ENCODE measurements around the gene HEBP1. TPM values are rescaled to one million over a fixed set of nuclear protein-coding genes. Genes with fewer than 3 reads are reported as not detected.
A peak's percentile ranks its signal among the peaks of the same experiment; 100 is the strongest.

The HEBP1 gene
- total and polyA plus RNA-seq, 5 donors from 2014 or later = 12.1 to 26.3 (median 21.8) TPM

DNA sequence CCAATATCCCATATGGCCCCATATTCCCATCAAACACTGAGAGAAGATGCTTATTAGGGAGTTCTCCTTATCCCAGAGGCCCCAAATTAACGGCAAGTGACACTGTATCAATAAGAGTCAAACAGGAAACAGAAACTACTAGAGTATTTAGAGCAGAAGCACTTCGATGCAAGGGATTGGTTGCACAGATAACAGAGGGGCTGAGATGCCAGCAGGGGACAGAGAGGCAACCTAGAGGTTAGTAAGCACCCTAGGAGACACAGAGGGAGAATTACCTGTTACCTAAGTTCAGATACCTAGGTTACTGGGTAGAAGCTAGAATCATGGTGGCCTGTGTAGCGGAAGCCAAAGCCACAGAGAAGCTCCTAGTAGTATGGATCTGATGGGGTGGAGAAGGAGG, 2.9 kb downstream of the HEBP1 start:
- peaks cover 0 to 1% (median 0%) of the 10 kb centered on the region in 7 donors for H3K9me3 Mint-ChIP-seq
- H3K4me1 ChIP-seq (ENCODE audit: control insufficient read depth, insufficient read depth, low read length, poor library complexity, severe bottlenecking) = peaks cover 21% of the 10 kb centered on the region
- no peaks in the 10 kb centered on the region for H3K27me3 Mint-ChIP-seq
- H3K4me3 ChIP-seq (ENCODE audit: low read depth, low read length) = no peak overlapping the region
- DNase-seq (peak in 1 of 3 donors; percentile 29), ATAC-seq (ENCODE audit: low read depth in 2 of 2) (no peak)
- peak overlapping the region in 3 of 4 donors; percentile 75 to 76 (median 75) for H3K4me3 Mint-ChIP-seq
- peaks cover 10 to 46% (median 19%) of the 10 kb centered on the region in 4 donors for H3K4me1 Mint-ChIP-seq
- H3K36me3 Mint-ChIP-seq = peaks cover 4% of the 10 kb centered on the region
- no peaks in the 10 kb centered on the region for H3K9me3 ChIP-seq (ENCODE audit: control insufficient read depth in 2 of 2, low read length in 2 of 2)
- H3K27ac ChIP-seq (ENCODE audit: insufficient read depth, low read length, poor library complexity, severe bottlenecking) = no peak overlapping the region
- H3K36me3 ChIP-seq (ENCODE audit: control insufficient read depth, insufficient read depth, low read length) = no peaks in the 10 kb centered on the region
- no peaks in the 10 kb centered on the region for H3K27me3 ChIP-seq (ENCODE audit: control insufficient read depth, insufficient read depth, low read length)
- peak overlapping the region in 2 of 3 donors; percentile 2 to 57 for H3K27ac Mint-ChIP-seq

- H3K27ac ChIP-seq (ENCODE audit: insufficient read depth, low read length, poor library complexity, severe bottlenecking) = no peak overlapping the region
- H3K36me3 Mint-ChIP-seq = peaks cover 6% of the 10 kb centered on the region
- no peaks in the 10 kb centered on the region for H3K36me3 ChIP-seq (ENCODE audit: control insufficient read depth, insufficient read depth, low read length)
- H3K4me1 Mint-ChIP-seq = peaks cover 10 to 41% (median 17%) of the 10 kb centered on the region in 4 donors
- no peaks in the 10 kb centered on the region for H3K27me3 ChIP-seq (ENCODE audit: control insufficient read depth, insufficient read depth, low read length)
- no peaks in the 10 kb centered on the region for H3K9me3 ChIP-seq (ENCODE audit: control insufficient read depth in 2 of 2, low read length in 2 of 2)
- H3K27me3 Mint-ChIP-seq = no peaks in the 10 kb centered on the region
- H3K9me3 Mint-ChIP-seq = no peaks in the 10 kb centered on the region
- no peak overlapping the region for H3K4me3 ChIP-seq (ENCODE audit: low read depth, low read length)
- no peak overlapping the region for H3K27ac Mint-ChIP-seq
- peaks cover 16% of the 10 kb centered on the region for H3K4me1 ChIP-seq (ENCODE audit: control insufficient read depth, insufficient read depth, low read length, poor library complexity, severe bottlenecking)
- DNase-seq = no peak
- ATAC-seq (ENCODE audit: low read depth in 2 of 2) = no peak
- no peak overlapping the region for H3K4me3 Mint-ChIP-seq
Measured at GRCh38 chr12:12996209-12996608, 3.9 kb downstream of the HEBP1 start.

DNA sequence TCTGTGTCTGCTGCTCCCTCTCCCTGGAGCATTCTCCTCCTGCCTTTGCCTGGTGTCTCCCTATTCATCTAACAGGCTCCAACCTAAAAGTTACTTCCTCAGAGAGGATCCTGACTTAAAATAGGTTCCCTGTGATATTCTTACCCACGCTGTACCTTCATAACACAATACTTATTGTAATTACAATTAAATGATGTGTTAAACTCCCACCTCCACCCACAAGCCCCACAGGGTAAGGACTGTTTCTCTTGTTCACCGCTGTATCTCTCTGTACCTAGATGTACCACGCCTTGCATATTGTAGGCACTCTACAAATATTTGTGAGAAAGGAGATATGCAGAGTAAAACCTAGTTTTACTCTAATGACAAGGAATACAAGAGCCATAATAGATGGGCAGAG, 5.0 kb downstream of the HEBP1 start:
- H3K4me1 Mint-ChIP-seq = peaks cover 10 to 37% (median 15%) of the 10 kb centered on the region in 4 donors
- no peak for DNase-seq
- no peak for ATAC-seq (ENCODE audit: low read depth in 2 of 2)
- H3K27me3 Mint-ChIP-seq = no peaks in the 10 kb centered on the region
- Histone ChIP-seq H3K4me3 (ENCODE audit: low read depth, low read length) (no peak overlapping the region), H3K27ac (ENCODE audit: insufficient read depth, low read length, poor library complexity, severe bottlenecking) (no peak overlapping the region), H3K27me3 (ENCODE audit: control insufficient read depth, insufficient read depth, low read length) (no peaks in the 10 kb centered on the region), H3K9me3 (ENCODE audit: control insufficient read depth in 2 of 2, low read length in 2 of 2) (no peaks in the 10 kb centered on the region), H3K36me3 (ENCODE audit: control insufficient read depth, insufficient read depth, low read length) (no peaks in the 10 kb centered on the region), H3K4me1 (ENCODE audit: control insufficient read depth, insufficient read depth, low read length, poor library complexity, severe bottlenecking) (peaks cover 10% of the 10 kb centered on the region)
- no peak overlapping the region for H3K27ac Mint-ChIP-seq
- H3K9me3 Mint-ChIP-seq = no peaks in the 10 kb centered on the region
- H3K36me3 Mint-ChIP-seq = peaks cover 7% of the 10 kb centered on the region
- H3K4me3 Mint-ChIP-seq = no peak overlapping the region

- peaks cover 7% of the 10 kb centered on the region for H3K36me3 ChIP-seq (ENCODE audit: control insufficient read depth, insufficient read depth, low read length)
- H3K4me3 ChIP-seq (ENCODE audit: low read depth, low read length) = no peak overlapping the region
- no peak for DNase-seq
- H3K4me1 ChIP-seq (ENCODE audit: control insufficient read depth, insufficient read depth, low read length, poor library complexity, severe bottlenecking) = no peaks in the 10 kb centered on the region
- H3K27ac ChIP-seq (ENCODE audit: insufficient read depth, low read length, poor library complexity, severe bottlenecking) = no peak overlapping the region
- Mint-ChIP-seq H3K4me1 (peaks cover 0 to 23% (median 12%) of the 10 kb centered on the region in 4 donors), H3K36me3 (peaks cover 7% of the 10 kb centered on the region), H3K9me3 (no peaks in the 10 kb centered on the region), H3K27me3 (no peaks in the 10 kb centered on the region), H3K27ac (peak overlapping the region in 1 of 3 donors; percentile 27), H3K4me3 (peak overlapping the region in 1 of 4 donors; percentile 27)
- ATAC-seq (ENCODE audit: low read depth in 2 of 2) = no peak
- no peaks in the 10 kb centered on the region for H3K27me3 ChIP-seq (ENCODE audit: control insufficient read depth, insufficient read depth, low read length)
- no peaks in the 10 kb centered on the region for H3K9me3 ChIP-seq (ENCODE audit: control insufficient read depth in 2 of 2, low read length in 2 of 2)
Measured at GRCh38 chr12:12993367-12993766, 6.7 kb downstream of the HEBP1 start.

GRCh38 chr12:12992418-12993130, 7.5 kb downstream of the HEBP1 start:
- H3K36me3 ChIP-seq (ENCODE audit: control insufficient read depth, insufficient read depth, low read length) = peaks cover 7% of the 10 kb centered on the region
- no peaks in the 10 kb centered on the region for H3K27me3 ChIP-seq (ENCODE audit: control insufficient read depth, insufficient read depth, low read length)
- H3K4me3 ChIP-seq (ENCODE audit: low read depth, low read length) = no peak overlapping the region
- Mint-ChIP-seq H3K27ac (peak overlapping the region in 2 of 3 donors; percentile 27), H3K4me1 (peaks cover 0 to 15% (median 10%) of the 10 kb centered on the region in 4 donors), H3K27me3 (no peaks in the 10 kb centered on the region), H3K9me3 (no peaks in the 10 kb centered on the region), H3K36me3 (peaks cover 7% of the 10 kb centered on the region), H3K4me3 (no peak overlapping the region)
- H3K9me3 ChIP-seq (ENCODE audit: control insufficient read depth in 2 of 2, low read length in 2 of 2) = no peaks in the 10 kb centered on the region
- ATAC-seq (ENCODE audit: low read depth in 2 of 2) = no peak
- no peak for DNase-seq
- H3K27ac ChIP-seq (ENCODE audit: insufficient read depth, low read length, poor library complexity, severe bottlenecking) = no peak overlapping the region
- no peaks in the 10 kb centered on the region for H3K4me1 ChIP-seq (ENCODE audit: control insufficient read depth, insufficient read depth, low read length, poor library complexity, severe bottlenecking)

DNA sequence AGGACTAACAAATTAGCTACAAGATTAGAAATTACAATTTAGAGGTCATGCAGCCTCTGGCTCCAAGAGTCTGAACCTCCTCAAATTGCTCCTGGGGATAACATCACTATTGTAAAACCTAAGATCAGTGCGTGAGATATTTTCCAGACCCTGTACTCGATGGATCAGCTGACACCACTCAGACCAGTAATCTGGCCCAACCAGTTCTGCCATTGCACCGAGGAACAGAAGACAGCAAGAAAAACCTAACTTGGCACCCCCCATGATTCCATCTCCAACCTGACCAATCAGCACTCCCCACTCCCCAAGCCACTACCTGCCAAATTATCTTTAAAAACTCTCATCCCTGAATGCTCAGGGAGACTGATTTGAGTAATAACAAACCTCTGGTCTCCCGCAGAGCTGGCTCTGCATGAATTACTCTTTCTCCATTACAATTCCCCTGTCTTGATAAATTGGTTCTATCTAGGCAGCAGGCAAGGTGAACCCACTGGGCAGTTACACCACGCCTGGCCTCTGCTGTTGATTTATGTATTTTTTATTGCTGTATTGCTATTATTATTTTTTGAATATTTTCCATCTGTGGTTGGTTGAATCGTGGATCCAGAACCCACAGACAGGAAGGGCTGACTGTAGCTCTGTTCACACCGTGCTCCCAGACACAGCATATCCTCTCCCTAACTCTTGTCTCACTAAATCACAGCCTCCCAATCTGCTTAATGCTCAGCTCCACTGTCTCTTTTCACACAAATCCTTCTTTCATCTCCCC, 9.2 kb downstream of the HEBP1 start:
- no peak for ATAC-seq (ENCODE audit: low read depth in 2 of 2)

GRCh38 chr12:12987421-12987820, 12.6 kb downstream of the HEBP1 start:
- Histone ChIP-seq H3K27me3 (ENCODE audit: control insufficient read depth, insufficient read depth, low read length) (no peaks in the 10 kb centered on the region), H3K4me3 (ENCODE audit: low read depth, low read length) (no peak overlapping the region), H3K9me3 (ENCODE audit: control insufficient read depth in 2 of 2, low read length in 2 of 2) (no peaks in the 10 kb centered on the region), H3K27ac (ENCODE audit: insufficient read depth, low read length, poor library complexity, severe bottlenecking) (no peak overlapping the region), H3K4me1 (ENCODE audit: control insufficient read depth, insufficient read depth, low read length, poor library complexity, severe bottlenecking) (no peaks in the 10 kb centered on the region), H3K36me3 (ENCODE audit: control insufficient read depth, insufficient read depth, low read length) (peaks cover 21% of the 10 kb centered on the region)
- Mint-ChIP-seq H3K27me3 (no peaks in the 10 kb centered on the region), H3K27ac (no peak overlapping the region), H3K9me3 (no peaks in the 10 kb centered on the region), H3K4me1 (peaks cover 0 to 9% (median 3%) of the 10 kb centered on the region in 4 donors), H3K4me3 (no peak overlapping the region), H3K36me3 (peaks cover 21% of the 10 kb centered on the region)
- DNase-seq = no peak
- ATAC-seq (ENCODE audit: low read depth in 2 of 2) = no peak

More for the DNA sequence above, 9.2 kb downstream of the HEBP1 start:
- no peaks in the 10 kb centered on the region for H3K27me3 Mint-ChIP-seq
- no peaks in the 10 kb centered on the region for H3K27me3 ChIP-seq (ENCODE audit: control insufficient read depth, insufficient read depth, low read length)
- H3K4me1 ChIP-seq (ENCODE audit: control insufficient read depth, insufficient read depth, low read length, poor library complexity, severe bottlenecking) = no peaks in the 10 kb centered on the region
- no peaks in the 10 kb centered on the region for H3K9me3 Mint-ChIP-seq
- peaks cover 16% of the 10 kb centered on the region for H3K36me3 Mint-ChIP-seq
- H3K4me3 Mint-ChIP-seq = no peak overlapping the region
- H3K4me3 ChIP-seq (ENCODE audit: low read depth, low read length) = no peak overlapping the region
- no peaks in the 10 kb centered on the region for H3K9me3 ChIP-seq (ENCODE audit: control insufficient read depth in 2 of 2, low read length in 2 of 2)
- H3K27ac Mint-ChIP-seq = peak overlapping the region in 1 of 3 donors; percentile 23
- H3K36me3 ChIP-seq (ENCODE audit: control insufficient read depth, insufficient read depth, low read length) = peaks cover 18% of the 10 kb centered on the region
- no peak for DNase-seq
- H3K4me1 Mint-ChIP-seq = peaks cover 0 to 6% (median 2%) of the 10 kb centered on the region in 4 donors
- H3K27ac ChIP-seq (ENCODE audit: insufficient read depth, low read length, poor library complexity, severe bottlenecking) = no peak overlapping the region
